ENCODE results near the gene MAP1A.
"Not testable (repeated sequence)": the region's sequence is repeated elsewhere in the genome, so short reads cannot be mapped to it uniquely, and the experiment has no call there.

Gene MAP1A

GRCh38 chr15:43531018-43531670, 13.7 kb downstream of the MAP1A start:
- no peak for DNase-seq

GRCh38 chr15:43532826-43533225, 15.4 kb downstream of the MAP1A start:
- DNase-seq: not testable (repeated sequence)

GRCh38 chr15:43534897-43535296, 17.5 kb downstream of the MAP1A start:
- DNase-seq: no peak

GRCh38 chr15:43538091-43538490, 20.7 kb downstream of the MAP1A start:
- no peak for DNase-seq

GRCh38 chr15:43541785-43542184, 24.4 kb downstream of the MAP1A start:
- DNase-seq: no peak

- no peak for DNase-seq
These were observed 26.9 kb downstream of the MAP1A start for GRCh38 chr15:43544266-43544665.

- no peak for DNase-seq
These were observed 28.0 kb downstream of the MAP1A start for GRCh38 chr15:43545426-43545825.

GRCh38 chr15:43547539-43547938, 30.1 kb downstream of the MAP1A start:
- DNase-seq: no peak

- no peak for DNase-seq
These were observed 33.3 kb downstream of the MAP1A start for GRCh38 chr15:43550527-43551363.

- no peak for DNase-seq
These were observed 34.8 kb downstream of the MAP1A start for GRCh38 chr15:43552256-43552655.

- DNase-seq: no peak
These were observed 35.6 kb downstream of the MAP1A start for GRCh38 chr15:43552986-43553385.

- DNase-seq: not testable (repeated sequence)
These were observed 45.3 kb downstream of the MAP1A start for GRCh38 chr15:43562753-43563152.

GRCh38 chr15:43563793-43564192, 46.4 kb downstream of the MAP1A start:
- not testable (repeated sequence) for DNase-seq

GRCh38 chr15:43566615-43567014, 49.2 kb downstream of the MAP1A start:
- not testable (repeated sequence) for DNase-seq

GRCh38 chr15:43574607-43575006, 57.2 kb downstream of the MAP1A start:
- not testable (repeated sequence) for DNase-seq

Data from NCI-H2107 (cell line).